H1 (cell line): ENCODE measurements around the gene MCC. TPM values are rescaled to one million over a fixed set of nuclear protein-coding genes. Genes with fewer than 3 reads are reported as not detected.

Source experiments
- CTCF ChIA-PET: fragments of 300-600 bp; sonication (Branson Sonifier 250); formaldehyde crosslinking; loops from one replicate; lab custom pipeline; 2021; ENCODE audit not compliant: partially characterized antibody; lab: Charles Lee
- POLR2A ChIA-PET: fragments of 300-600 bp; sonication (Branson Sonifier 250); formaldehyde crosslinking; loops from one replicate; lab custom pipeline; 2021; ENCODE audit warnings: inconsistent platforms; ENCODE audit not compliant: partially characterized antibody; lab: Charles Lee
- DNase-seq, 2 experiments: peaks; one replicate each; pipeline versions ENCODE4 v3.0.0 to v3.0.0-alpha.2; 2010 to 2022; ENCODE audit warnings: low spot score in 2 of 2, low read depth in 1 of 2, mixed read lengths in 1 of 2
- FAIRE-seq: peaks from 2 replicates; lab custom pipeline; 2011; peaks lifted over from hg19 to GRCh38; lab: Jason Lieb, UNC
- H2AFZ ChIP-seq: 2 replicates; pipeline ENCODE4 v1.8.1; 2012; ENCODE audit warnings: low read length, inconsistent platforms
- H2AK5ac ChIP-seq: 2 replicates; pipeline ENCODE4 v1.6.1; 2013; ENCODE audit warnings: low read depth, low read length
- H2BK120ac ChIP-seq: replicated peaks from 2 replicates; pipeline ENCODE3; 2013; ENCODE audit warnings: low read depth, low read length, inconsistent platforms
- H2BK12ac ChIP-seq: 2 replicates; pipeline ENCODE4 v1.6.1; 2013; ENCODE audit warnings: low read depth, low read length
- H2BK15ac ChIP-seq: 2 replicates; pipeline ENCODE4 v1.6.1; 2013; ENCODE audit warnings: low read length
- H2BK20ac ChIP-seq: 2 replicates; pipeline ENCODE4 v1.6.1; 2013; ENCODE audit warnings: low read length
- H2BK5ac ChIP-seq: 2 replicates; pipeline ENCODE4 v1.6.1; 2013; ENCODE audit warnings: low read depth, low read length
- H3K14ac ChIP-seq: 2 replicates; pipeline ENCODE4 v1.6.1; 2013; ENCODE audit warnings: inconsistent platforms; ENCODE audit not compliant: insufficient read length
- H3K18ac ChIP-seq: 2 replicates; pipeline ENCODE4 v1.6.1; 2013; ENCODE audit warnings: low read length; ENCODE audit errors: extremely low read depth
- H3K23ac ChIP-seq: 2 replicates; pipeline ENCODE4 v1.6.1; 2013; ENCODE audit warnings: inconsistent platforms; ENCODE audit not compliant: insufficient read length
- H3K23me2 ChIP-seq: 2 replicates; pipeline ENCODE4 v1.6.1; 2013; ENCODE audit warnings: low read depth, low read length
- H3K27ac ChIP-seq: 2 replicates; pipeline ENCODE4 v1.6.1; 2011; ENCODE audit warnings: low read depth, low read length, inconsistent platforms
- H3K27me3 ChIP-seq, 4 experiments: replicated peaks in 1 of 4; 1 replicate in 1 of 4; 2 replicates in 3 of 4; pipeline versions ENCODE4 v1.6.1 to v1.8.1; 2011 to 2013; ENCODE audit warnings: low read length in 3 of 4, mild to moderate bottlenecking in 3 of 4, inconsistent platforms in 2 of 4, mixed read lengths in 2 of 4, moderate library complexity in 1 of 4; ENCODE audit not compliant: control insufficient read depth in 3 of 4, insufficient read depth in 3 of 4; ENCODE audit errors: extremely low read depth in 1 of 4
- H3K36me3 ChIP-seq, 4 experiments: 2 replicates each; pipeline versions ENCODE4 v1.6.1 to v1.8.1; 2011 to 2013; ENCODE audit warnings: mild to moderate bottlenecking in 4 of 4, low read length in 3 of 4, moderate library complexity in 2 of 4, control low read depth in 1 of 4, inconsistent platforms in 1 of 4; ENCODE audit not compliant: insufficient read depth in 4 of 4, control insufficient read depth in 2 of 4
- H3K4ac ChIP-seq: replicated peaks from 2 replicates; pipeline ENCODE3; 2013; ENCODE audit warnings: low read length, low read depth, mixed read lengths, inconsistent platforms; ENCODE audit not compliant: insufficient read length
- H3K4me1 ChIP-seq, 4 experiments: replicated peaks in 1 of 4; 1 replicate in 1 of 4; 2 replicates in 3 of 4; pipeline versions ENCODE4 v1.6.1 to v1.8.1; 2011 to 2013; ENCODE audit warnings: low read length in 3 of 4, inconsistent platforms in 2 of 4, mixed read lengths in 1 of 4; ENCODE audit not compliant: insufficient read depth in 4 of 4, control insufficient read depth in 3 of 4
- H3K4me2 ChIP-seq, 2 experiments: 2 replicates each; pipeline versions ENCODE4 v1.6.1 to v1.8.1; 2011 to 2013; ENCODE audit warnings: low read depth in 2 of 2, low read length in 2 of 2, control low read depth in 1 of 2, inconsistent platforms in 1 of 2, mild to moderate bottlenecking in 1 of 2; ENCODE audit not compliant: insufficient read depth in 1 of 2
- H3K4me3 ChIP-seq, 4 experiments: fragments of 200-600, 300-600 bp in 1 of 4; sonication (generic), shearing (Covaris generic), sonication (Bioruptor Twin) in 1 of 4; 2 replicates each; pipeline versions ENCODE4 v1.5.1 to v1.8.1; 2011 to 2016; ENCODE audit warnings: low read length in 4 of 4, low read depth in 3 of 4, control low read depth in 2 of 4, inconsistent platforms in 2 of 4, mild to moderate bottlenecking in 2 of 4, mixed read lengths in 1 of 4, moderate library complexity in 1 of 4; ENCODE audit not compliant: insufficient read depth in 2 of 4; ENCODE audit errors: extremely low read depth in 1 of 4
- H3K56ac ChIP-seq: replicated peaks from 2 replicates; pipeline ENCODE3; 2013; ENCODE audit warnings: low read depth, mild to moderate bottlenecking, mixed read lengths, low read length, inconsistent platforms; ENCODE audit not compliant: insufficient read length
- H3K79me1 ChIP-seq: 2 replicates; pipeline ENCODE4 v1.6.1; 2013; ENCODE audit warnings: low read depth, low read length, control low read depth
- H3K79me2 ChIP-seq, 2 experiments: 2 replicates each; pipeline versions ENCODE4 v1.6.1 to v1.8.1; 2012 to 2013; ENCODE audit warnings: low read length in 2 of 2, mild to moderate bottlenecking in 2 of 2, inconsistent platforms in 1 of 2; ENCODE audit not compliant: insufficient read depth in 2 of 2, control insufficient read depth in 1 of 2
- H3K9ac ChIP-seq, 4 experiments: replicated peaks in 1 of 4; 1 replicate in 1 of 4; 2 replicates in 3 of 4; pipeline versions ENCODE4 v1.6.1 to v1.8.1; 2011 to 2013; ENCODE audit warnings: low read depth in 3 of 4, low read length in 3 of 4, control low read depth in 2 of 4, mild to moderate bottlenecking in 2 of 4, moderate library complexity in 2 of 4, inconsistent platforms in 1 of 4; ENCODE audit errors: extremely low read depth in 1 of 4
- H3K9me3 ChIP-seq, 2 experiments: 2 replicates each; pipeline versions ENCODE4 v1.6.1 to v1.8.1; 2012 to 2013; ENCODE audit warnings: mild to moderate bottlenecking in 2 of 2, moderate library complexity in 2 of 2, control low read depth in 1 of 2, inconsistent platforms in 1 of 2, low read depth in 1 of 2, low read length in 1 of 2, mixed read lengths in 1 of 2; ENCODE audit not compliant: insufficient read depth in 2 of 2
- H4K20me1 ChIP-seq, 2 experiments: replicated peaks in 1 of 2; 2 replicates each; pipeline versions ENCODE3 to v1.8.1; 2011 to 2013; ENCODE audit warnings: inconsistent platforms in 2 of 2, low read length in 2 of 2, mild to moderate bottlenecking in 1 of 2; ENCODE audit not compliant: insufficient read depth in 2 of 2, control insufficient read depth in 1 of 2
- H4K5ac ChIP-seq: 2 replicates; pipeline ENCODE4 v1.6.1; 2013; ENCODE audit warnings: low read length, low read depth, mixed read lengths, inconsistent platforms; ENCODE audit not compliant: insufficient read length
- H4K8ac ChIP-seq: 2 replicates; pipeline ENCODE4 v1.8.0; 2013; ENCODE audit warnings: mild to moderate bottlenecking, moderate library complexity, low read length, inconsistent platforms; ENCODE audit not compliant: insufficient read depth; ENCODE audit errors: extremely low read depth
- H4K91ac ChIP-seq: replicated peaks from 2 replicates; pipeline ENCODE3; 2013; ENCODE audit warnings: low read length, mixed read lengths, inconsistent platforms; ENCODE audit not compliant: insufficient read length
- ASH2L ChIP-seq: fragments of 200-600, 300-600 bp; sonication (generic); IDR thresholded peaks from one replicate; pipeline ENCODE4 v1.7.1; 2017; ENCODE audit warnings: low read length
- BRCA1 ChIP-seq: IDR thresholded peaks from 2 replicates; pipeline ENCODE4 v1.6.1; 2012; ENCODE audit warnings: low read depth, low read length, improper control_type of control experiment
- FOSL1 ChIP-seq: IDR thresholded peaks from 2 replicates; pipeline ENCODE4 v1.6.1; 2011; ENCODE audit warnings: mild to moderate bottlenecking, low read depth, low read length, moderate library complexity; ENCODE audit not compliant: insufficient read depth
- GTF2F1 ChIP-seq: IDR thresholded peaks from 2 replicates; pipeline ENCODE4 v1.6.1; 2012; ENCODE audit warnings: low read depth, low read length, improper control_type of control experiment, borderline replicate concordance
- MAFK ChIP-seq: IDR thresholded peaks from 2 replicates; pipeline ENCODE4 v1.6.1; 2012; ENCODE audit warnings: low read depth, mild to moderate bottlenecking, improper control_type of control experiment, low read length
- TAF7 ChIP-seq: optimal IDR thresholded peaks from 2 replicates; pipeline ENCODE3; 2011; ENCODE audit warnings: low read depth, mild to moderate bottlenecking, inconsistent platforms, low read length, moderate library complexity, borderline replicate concordance
- TEAD4 ChIP-seq: IDR thresholded peaks from 2 replicates; pipeline ENCODE4 v1.6.1; 2012; ENCODE audit warnings: low read depth, low read length, inconsistent platforms, mixed read lengths
- USF2 ChIP-seq: IDR thresholded peaks from 2 replicates; pipeline ENCODE4 v1.6.1; 2011; ENCODE audit warnings: low read length, improper control_type of control experiment
- WGBS, 2 experiments: shearing (Covaris generic) in 1 of 2; methylation state at CpG; one replicate each; pipeline versions ENCODE4 v1.1.6 to v1.1.7; 2013 to 2015; ENCODE audit warnings: low lambda C conversion rate in 2 of 2, mixed read lengths in 2 of 2, inconsistent platforms in 1 of 2, low coverage in 1 of 2, missing lambda C conversion rate in 1 of 2; ENCODE audit not compliant: insufficient replicate concordance in 2 of 2, insufficient coverage in 1 of 2, insufficient read length in 1 of 2; ENCODE audit errors: extremely low coverage in 1 of 2, missing lambda C conversion rate in 1 of 2; 5-methylcytosine and 5-hydroxymethylcytosine counted together
- polyA plus RNA-seq, 7 experiments: library from polyadenylated mRNA; depleted of rRNA in 3 of 7; stranded (reverse) in 5 of 7; unstranded in 2 of 7; fragments of >200 nt in 5 of 7; fragments of 200-250 nt in 2 of 7; gene quantifications; 1 replicate in 5 of 7; 2 replicates in 1 of 7; 4 replicates in 1 of 7; pipeline versions ENCODE4 v1.2.1 to v1.2.3, GENCODE V29; 2011 to 2013; ENCODE audit warnings: missing spikeins in 2 of 7, mixed read lengths in 2 of 7
- total RNA-seq: library from RNA; stranded (reverse); fragmentation: NEBNext Ultra II Directional; extraction: Animal tissue kit (Norgen Biotek cat#: 25700); gene quantifications from 2 replicates; pipeline ENCODE4 v1.2.1, GENCODE V29; 2021
- TF ChIP-seq, protein P1 (sequence below): IDR thresholded peaks from 2 replicates; pipeline ENCODE4 v1.6.1; 2012; ENCODE audit warnings: low read length, inconsistent platforms

MCC gene
- total and polyA plus RNA-seq, 2 of the 8 experiments (the other 6 are each of a cell fraction or from before 2014, with no cell fraction given) = 2.6 to 18.3 TPM

DNA sequence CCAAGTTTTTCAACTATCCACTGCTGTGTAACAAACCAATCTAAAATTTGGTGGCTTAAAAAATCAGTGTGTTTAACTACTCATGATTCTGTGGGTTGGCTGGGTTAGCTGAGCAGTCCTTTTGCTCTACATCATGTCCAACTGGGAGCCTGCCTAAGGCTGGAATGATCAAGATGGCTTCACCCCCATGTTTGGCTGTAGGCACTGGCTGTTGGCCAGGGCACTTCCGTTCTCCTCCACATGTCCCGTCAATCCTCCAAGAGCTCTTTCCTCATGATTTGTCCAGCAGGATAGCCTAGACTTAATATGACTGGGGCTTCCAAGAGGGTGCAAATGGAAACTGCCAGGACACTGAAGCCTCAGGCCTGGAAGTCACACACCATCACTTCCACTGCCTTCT is 36.5 kb downstream of the MCC start:
- DNase-seq (no peak), FAIRE-seq (no peak)
- Histone ChIP-seq H3K79me1 (no peaks in the 10 kb centered on the region), H3K79me2 (no peaks in the 10 kb centered on the region), H4K8ac (no peak overlapping the region), H2AFZ (no peak overlapping the region), H4K91ac (no peak overlapping the region), H2BK5ac (no peak overlapping the region), H4K5ac (no peak overlapping the region), H3K4me2 (no peak overlapping the region), H3K27me3 (no peaks in the 10 kb centered on the region), H3K4me1 (no peaks in the 10 kb centered on the region), H3K9me3 (no peaks in the 10 kb centered on the region), H2BK20ac (no peak overlapping the region), H2BK120ac (no peak overlapping the region), H3K56ac (no peak overlapping the region), H3K18ac (no peak overlapping the region), H2AK5ac (no peak overlapping the region), H3K23me2 (no peaks in the 10 kb centered on the region), H3K4ac (no peak overlapping the region), H3K23ac (no peak overlapping the region), H2BK12ac (no peak overlapping the region), H3K27ac (no peak overlapping the region), H3K36me3 (no peaks in the 10 kb centered on the region), H4K20me1 (no peaks in the 10 kb centered on the region), H3K14ac (no peak overlapping the region), H3K9ac (no peak overlapping the region), H2BK15ac (no peak overlapping the region), H3K4me3 (no peak overlapping the region)
- no peak for TF ChIP-seq USF2
- no peak for TF ChIP-seq TAF7
- TF ChIP-seq, protein P1, sequence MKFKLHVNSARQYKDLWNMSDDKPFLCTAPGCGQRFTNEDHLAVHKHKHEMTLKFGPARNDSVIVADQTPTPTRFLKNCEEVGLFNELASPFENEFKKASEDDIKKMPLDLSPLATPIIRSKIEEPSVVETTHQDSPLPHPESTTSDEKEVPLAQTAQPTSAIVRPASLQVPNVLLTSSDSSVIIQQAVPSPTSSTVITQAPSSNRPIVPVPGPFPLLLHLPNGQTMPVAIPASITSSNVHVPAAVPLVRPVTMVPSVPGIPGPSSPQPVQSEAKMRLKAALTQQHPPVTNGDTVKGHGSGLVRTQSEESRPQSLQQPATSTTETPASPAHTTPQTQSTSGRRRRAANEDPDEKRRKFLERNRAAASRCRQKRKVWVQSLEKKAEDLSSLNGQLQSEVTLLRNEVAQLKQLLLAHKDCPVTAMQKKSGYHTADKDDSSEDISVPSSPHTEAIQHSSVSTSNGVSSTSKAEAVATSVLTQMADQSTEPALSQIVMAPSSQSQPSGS = no peak
- TF ChIP-seq TEAD4 = no peak
- TF ChIP-seq GTF2F1 = no peak
- TF ChIP-seq ASH2L = no peak
- no peak for TF ChIP-seq MAFK
- no peak for TF ChIP-seq FOSL1
- no peak for TF ChIP-seq BRCA1
- CTCF ChIA-PET = interaction anchor here (0.6 kb wide), 1 partner anchor 85 kb away, joined by 5 read pairs; no protein-coding TSS in a partner anchor
- POLR2A ChIA-PET = no interaction called here
- whole genome bisulfite sequencing, 2 experiments = 87% methylated on average over 2 of the region's 2 CpGs; no CpG with 5 or more reads in 1 of the 2 experiments
